ENCODE measurements around the gene HOXC6.

DNA sequence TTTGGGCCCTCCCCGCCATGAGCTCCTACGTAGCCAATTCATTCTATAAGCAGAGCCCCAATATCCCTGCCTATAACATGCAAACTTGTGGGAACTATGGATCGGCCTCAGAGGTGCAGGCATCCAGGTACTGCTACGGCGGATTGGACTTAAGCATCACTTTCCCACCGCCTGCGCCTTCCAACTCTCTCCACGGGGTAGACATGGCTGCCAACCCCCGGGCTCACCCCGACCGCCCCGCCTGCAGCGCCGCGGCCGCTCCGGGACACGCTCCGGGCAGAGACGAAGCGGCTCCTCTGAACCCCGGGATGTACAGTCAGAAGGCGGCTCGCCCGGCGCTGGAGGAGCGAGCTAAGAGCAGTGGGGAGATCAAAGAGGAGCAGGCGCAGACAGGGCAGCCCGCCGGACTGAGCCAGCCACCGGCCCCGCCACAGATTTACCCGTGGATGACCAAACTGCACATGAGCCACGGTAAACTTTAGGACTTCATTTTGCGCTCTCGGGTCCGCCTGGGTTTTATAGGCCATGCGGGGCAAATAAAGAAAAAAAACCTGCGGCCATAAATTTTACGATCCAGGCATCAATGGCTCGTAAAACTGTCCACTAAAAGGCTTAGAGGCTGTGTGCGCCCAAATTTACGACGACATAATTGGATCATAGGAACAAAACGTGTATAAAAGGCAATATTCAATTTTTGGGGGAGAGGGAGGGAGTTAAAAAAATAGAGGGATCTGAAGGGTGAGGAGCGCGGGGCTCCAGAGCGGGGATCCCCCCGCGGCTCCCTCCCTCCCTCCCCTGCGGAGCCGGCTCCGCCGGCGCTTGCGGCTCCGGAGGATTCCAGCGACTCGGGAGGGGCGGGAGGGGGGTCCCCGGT, 5.1 kb downstream of the HOXC6 start:
- no peak for TF ChIP-seq GATA2 (IDR thresholded peaks at IDR 0.05; ENCODE audit: low read depth, low read length)
- TF ChIP-seq GATA3 (IDR thresholded peaks at IDR 0.05; ENCODE audit: low read depth, low read length), result no peak
